Activated T-cell treated with anti-CD3 and anti-CD28 coated beads, Interleukin-2, amount 50 U/mL, for 48 hours (primary cell): ENCODE measurements around the gene PHF21A.

Source experiments
- DNase-seq, 2 experiments: peaks; one replicate each; pipeline ENCODE4 v3.0.0-alpha.2; 2020

The PHF21A gene

DNA sequence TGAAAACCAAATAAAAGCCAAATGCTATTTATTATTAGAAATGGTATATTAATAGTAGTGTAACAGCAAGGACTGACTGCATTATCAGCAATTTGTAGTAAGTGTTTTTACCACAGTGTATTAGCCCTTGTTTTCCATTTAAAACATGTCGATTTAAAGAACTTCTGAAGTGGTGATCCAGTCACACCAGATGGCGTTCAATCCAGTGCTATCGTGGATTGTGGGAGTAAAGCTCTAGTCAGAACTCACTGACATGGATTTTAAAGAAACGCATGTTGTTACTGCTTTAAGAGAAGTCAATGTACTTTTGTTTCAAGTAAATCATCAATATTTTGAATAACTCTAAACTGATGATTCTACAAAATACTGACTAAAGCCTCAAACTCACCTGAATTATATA, 147.7 kb downstream of the PHF21A start:
- no peak for DNase-seq

DNA sequence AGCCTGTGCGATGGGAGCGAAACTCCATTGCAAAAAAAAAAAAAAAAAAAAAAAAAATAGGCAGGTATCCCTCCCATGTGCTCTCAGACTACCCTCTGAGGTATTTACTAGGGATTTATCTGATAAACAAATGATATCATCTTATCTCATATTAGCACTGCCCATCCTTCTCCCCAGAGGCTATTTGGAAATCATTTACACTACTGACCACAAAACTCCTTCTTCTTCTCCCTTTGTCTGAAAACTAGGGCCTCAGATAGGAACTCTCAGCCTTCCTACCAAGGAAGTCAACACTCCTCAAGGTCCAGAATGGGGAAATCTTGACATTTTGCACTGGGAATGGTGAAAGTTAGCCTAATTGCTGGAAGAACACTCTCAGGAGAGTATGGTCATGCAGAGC, 152.4 kb downstream of the PHF21A start:
- no peak for DNase-seq

DNA sequence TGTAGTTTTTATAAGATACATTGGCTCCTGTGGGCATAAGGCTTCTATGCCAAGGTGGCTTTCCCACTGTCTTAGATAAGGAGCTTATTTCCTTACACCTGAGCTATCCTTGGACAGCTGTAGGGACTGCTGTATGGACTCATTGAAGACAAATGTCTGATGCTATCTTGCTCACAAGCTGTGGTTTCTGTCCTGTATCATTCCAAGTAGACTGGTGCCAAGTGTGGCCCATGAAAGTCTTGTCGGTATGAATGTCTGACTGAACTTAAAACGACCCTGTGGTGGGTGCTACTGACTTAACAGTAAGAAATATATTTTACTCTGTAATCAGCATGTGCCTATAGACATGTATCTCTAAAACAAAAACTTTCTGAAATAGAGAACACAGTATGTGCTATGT, 153.7 kb downstream of the PHF21A start:
- DNase-seq, result no peak

DNA sequence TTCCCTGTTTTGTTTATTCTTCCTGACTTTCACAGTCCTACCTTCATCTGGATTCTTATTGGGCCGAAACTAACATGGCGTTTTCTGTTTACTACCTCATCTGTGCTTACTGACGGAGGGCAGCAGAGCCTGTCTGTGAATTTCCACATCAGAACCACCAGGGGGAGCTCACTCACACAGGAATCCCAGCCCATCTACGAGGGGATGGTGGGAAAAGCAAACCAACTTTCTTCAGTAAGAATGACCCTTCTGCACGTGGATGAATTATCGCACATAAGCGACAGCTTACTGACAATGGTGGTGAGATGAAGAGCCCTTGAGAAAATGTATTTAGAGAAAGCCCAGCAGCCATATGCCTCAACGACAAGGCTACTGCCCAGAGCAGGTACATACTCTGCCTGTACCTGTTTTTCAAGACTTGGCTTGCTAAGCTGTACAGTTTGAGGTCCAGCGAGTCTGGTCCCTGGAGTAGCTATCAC, 156.3 kb downstream of the PHF21A start:
- peak; percentile 49 to 67 for DNase-seq

GRCh38 chr11:45961751-45962240, 159.5 kb downstream of the PHF21A start:
- no peak for DNase-seq

DNA sequence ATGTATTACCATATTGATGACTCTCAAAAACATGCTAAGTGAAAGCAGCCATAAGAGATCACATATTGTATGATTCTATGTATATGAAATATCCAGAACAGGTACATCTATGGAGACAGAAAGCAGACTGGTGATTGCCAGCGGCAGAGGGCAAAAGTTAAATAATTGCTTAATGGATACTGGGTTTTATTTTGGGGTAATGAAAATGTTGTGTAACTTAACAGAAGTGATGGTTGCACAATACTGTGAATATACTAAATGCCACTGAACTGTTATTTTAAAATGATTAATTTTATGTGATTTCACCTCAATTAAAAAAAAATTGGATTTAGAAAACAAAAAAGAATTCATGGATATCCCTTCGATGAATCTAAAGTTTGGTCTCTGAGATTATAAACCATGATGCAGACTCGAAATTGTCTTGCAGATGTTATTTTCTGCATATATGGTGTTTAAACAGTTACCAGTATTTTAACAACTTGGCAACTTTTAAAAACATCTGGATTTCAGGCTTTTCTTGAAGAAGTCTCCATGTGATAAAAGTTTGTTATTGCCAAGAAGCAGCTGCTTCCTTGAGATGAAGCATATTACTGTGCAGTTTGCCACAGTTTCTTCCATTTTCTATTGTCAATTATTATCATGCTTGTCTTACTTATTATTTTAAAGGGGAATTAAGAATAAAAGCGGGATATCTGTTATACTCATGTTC, 160.7 kb downstream of the PHF21A start:
- DNase-seq, result no peak

DNA sequence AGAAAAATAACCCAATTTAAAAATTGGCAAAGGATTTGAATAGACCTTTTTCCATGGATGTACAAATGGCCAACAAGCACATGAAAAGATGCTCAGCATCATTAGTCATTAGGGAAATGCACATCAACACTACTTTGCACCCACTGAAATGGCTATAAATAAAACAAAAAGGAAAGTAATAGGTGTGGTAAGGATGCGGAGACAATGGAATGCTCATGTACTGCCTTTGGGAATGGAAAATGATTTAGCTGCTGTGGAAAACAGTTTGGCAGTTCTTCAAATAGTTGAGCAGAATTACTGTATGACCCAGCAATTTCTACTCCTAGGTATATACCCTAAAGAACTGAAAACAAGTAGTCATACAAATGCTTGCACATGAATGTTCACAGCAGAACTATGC, 161.4 kb downstream of the PHF21A start:
- DNase-seq, result no peak

- no peak for DNase-seq
Measured at GRCh38 chr11:45949992-45950407, 171.3 kb downstream of the PHF21A start.

DNA sequence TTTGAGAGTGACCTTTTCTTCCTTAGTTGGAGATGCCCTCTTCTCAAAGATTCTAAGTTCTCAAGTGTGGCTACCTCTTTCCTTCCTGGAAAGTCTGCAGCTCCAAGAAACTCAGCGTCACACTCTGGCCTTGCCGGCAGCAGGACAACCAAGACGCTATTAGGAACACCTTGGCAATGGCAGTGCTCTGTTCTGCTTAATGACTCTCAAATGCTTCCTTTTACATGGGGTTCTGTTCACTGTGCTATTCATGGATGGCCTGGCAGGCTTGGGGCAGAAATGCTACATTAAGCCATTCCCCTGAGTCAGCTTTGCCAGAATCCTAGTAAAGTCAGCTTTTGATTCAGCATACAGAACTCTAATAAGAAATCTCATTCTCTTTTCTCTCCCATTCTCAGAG, 172.9 kb downstream of the PHF21A start:
- DNase-seq, result no peak

DNA sequence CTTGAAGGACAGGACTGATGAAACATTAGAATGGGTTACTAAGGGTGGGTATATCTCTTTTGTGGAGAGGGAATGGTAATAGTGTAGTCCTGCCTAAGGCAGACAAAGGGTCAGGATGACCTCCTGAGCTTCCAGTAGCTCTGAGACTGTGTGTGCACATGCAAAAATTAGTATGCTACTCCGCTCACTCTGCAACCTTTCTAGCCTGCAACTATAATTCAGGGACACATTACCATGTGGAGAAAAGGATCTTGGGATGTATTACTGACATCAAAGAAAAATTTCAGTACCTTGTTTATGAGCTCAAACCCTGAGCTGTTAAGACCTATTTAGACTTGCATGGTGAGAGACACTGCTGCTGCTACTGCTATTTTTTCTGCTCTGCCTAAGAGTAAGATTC, 173.4 kb downstream of the PHF21A start:
- DNase-seq, result no peak

DNA sequence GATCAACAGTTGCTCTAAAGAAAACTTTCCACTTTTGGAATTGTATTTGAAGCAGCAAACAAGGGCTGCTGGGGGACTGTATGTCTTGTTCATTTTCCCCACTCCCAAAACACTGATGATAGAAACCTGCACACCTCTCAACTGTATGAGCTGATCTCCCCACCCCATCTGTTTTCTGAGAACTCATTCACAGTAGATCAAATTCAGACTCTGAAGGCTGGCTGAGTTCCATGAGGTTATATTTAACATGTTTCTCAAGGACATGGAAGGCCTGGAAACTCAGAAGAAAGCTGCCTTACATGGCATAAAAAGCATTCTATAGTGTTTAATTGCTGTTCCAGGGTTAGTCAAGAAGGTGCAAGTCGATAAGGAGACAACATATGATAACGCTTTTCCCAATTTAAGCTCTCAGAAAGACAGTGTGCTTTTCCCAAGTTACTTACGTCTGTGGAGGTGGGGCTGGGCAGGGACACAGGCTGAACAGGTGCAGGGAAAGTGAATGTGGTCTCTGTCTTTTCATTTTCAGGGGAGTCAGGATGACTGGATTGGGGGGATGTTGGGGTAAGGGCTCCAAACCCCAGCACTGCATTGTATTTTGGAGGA, 175.8 kb downstream of the PHF21A start:
- no peak for DNase-seq

- DNase-seq, result no peak
Measured at GRCh38 chr11:45942381-45942780, 178.9 kb downstream of the PHF21A start.

GRCh38 chr11:45941285-45941684, 180.0 kb downstream of the PHF21A start:
- no peak for DNase-seq

DNA sequence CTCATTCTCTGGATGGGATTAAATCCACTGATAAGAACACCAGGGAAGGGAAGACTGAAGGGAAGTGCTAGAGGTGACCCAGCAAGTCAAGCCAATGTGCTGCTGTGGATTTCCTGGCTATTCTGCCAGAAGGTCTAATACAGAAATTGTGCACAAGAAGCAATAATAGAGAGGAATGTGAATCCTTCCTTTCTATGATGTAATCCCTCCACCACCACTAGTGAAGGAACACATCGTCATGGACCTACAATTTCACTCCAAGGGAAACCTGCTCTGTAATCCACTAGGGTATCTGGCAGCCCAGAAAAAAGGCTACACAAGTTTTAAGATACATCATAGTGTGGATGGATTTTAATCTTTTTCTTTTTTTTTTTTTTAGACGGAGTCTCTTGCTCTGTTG, 181.4 kb downstream of the PHF21A start:
- no peak for DNase-seq

DNA sequence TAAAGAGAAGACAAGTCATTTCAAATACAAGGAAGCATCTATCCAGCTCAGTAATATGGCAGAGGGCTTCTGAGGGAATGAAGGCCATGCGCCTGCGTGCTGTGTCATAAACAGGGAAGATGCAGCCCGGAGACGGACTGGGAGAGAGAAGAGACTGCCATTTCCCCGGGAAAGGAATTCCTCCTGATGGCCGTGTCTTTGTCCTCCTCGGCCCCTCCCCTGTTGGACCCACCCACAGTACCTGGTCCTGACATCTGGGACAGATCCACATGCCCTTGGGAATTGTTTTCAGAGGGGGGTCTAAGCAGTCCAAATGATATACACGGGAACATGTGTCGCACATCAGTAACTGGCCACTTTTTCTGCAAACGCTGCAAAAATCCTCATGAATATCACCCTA, 183.3 kb downstream of the PHF21A start:
- DNase-seq, result no peak

DNA sequence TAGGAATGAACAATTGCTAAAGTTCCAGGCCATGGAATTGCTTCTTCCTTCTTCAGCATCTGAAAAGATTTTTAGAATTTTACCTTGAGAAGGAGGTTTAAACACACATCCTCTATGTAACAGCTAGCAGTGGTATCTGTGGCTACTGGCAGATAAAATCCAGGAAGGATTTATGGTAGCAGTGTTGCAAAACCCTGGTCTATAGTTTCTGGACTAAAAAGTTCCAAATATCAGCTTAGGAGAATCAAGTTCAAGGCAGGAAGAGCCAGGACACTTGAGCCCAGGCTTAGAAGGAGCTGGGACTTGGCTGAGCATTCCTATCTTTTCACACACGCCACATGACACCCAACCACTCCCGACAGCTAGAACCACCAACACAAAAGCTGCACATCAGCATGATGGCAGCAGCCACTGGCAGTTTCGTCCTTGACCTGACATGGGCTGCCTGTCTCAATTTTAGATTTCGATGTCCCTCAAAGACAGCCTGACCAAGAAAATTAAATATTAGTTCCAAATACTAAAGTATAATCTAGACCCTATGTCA, 184.7 kb downstream of the PHF21A start:
- DNase-seq, result no peak

- no peak for DNase-seq
Measured at GRCh38 chr11:45935349-45936064, 185.7 kb downstream of the PHF21A start.

DNA sequence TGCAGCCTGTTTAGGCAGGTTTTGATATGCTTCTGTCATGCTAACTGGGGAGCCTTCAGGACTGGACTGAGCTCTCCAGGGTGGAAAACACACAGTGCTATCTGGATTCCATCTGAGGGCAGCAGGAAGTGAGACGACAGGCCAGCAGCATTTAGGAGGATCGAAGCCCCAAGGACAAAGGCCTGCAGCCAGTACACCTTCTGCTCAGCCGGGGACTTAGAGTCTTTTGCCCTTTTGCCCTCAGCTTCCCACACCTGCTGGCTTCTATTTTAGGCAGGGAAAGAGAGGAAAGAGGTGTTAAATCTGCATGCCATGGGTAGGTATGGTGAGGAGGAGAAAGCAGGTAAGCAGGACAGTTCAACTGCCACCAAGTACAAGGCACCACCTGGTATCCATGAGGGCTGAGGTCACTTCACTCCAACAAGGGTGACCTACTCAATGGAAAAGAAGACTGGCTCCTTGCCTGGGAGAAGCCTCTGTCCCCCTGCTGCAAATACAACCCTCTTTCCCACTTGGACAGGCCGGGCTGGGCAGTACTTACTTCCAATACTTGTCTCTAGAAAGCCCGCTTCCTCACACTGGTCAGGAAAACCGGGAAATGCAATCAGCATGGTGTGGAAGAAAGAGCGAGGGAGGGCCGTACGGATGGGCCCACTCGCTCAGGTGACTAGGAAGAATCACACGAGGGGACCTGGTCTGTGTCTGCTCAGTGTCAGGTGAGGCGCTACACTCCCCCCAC, 186.5 kb downstream of the PHF21A start:
- no peak for DNase-seq

GRCh38 chr11:45933846-45934579, 187.2 kb downstream of the PHF21A start:
- no peak for DNase-seq

- DNase-seq, result no peak
Measured at GRCh38 chr11:45933131-45933831, 188.0 kb downstream of the PHF21A start.

GRCh38 chr11:45932217-45932616, 189.0 kb downstream of the PHF21A start:
- DNase-seq, result no peak

DNA sequence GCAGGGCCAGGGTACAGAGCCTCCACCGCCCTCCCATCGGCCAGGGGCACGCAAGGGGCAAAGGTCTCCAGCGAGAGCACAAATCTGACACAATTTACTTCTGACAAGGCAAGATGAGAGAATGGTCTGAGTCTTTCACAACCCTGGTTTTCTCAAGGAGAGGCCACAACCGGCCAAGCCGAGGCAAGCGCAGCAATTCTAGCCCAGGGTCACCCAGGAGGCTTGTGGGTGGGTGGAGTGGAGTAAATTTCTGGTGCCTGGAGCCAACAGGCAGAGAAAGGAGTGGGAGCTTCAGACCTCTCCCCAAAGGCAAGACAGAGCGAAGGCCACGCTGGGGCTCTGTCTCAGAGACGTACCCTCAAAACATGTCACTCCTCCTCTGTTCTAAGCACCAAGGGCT, 189.5 kb downstream of the PHF21A start:
- no peak for DNase-seq
